ENCODE results near the gene LAMA5.

LAMA5 gene

GRCh38 chr20:62355878-62356588 lies 11.1 kb downstream of the LAMA5 start:
- in situ Hi-C loops (cut with HindIII; ENCODE audit: low pct_unique_long_range_greater_than_20kb, low sequenced_read_pairs): no loop called here
- no peak for TF ChIP-seq JUND (IDR thresholded peaks at IDR 0.05; ENCODE audit: low read depth)
- peak in 1 of 2 experiments; percentile 76 for DNase-seq (ENCODE audit: low read depth in 1 of 2, low spot score in 1 of 2)

GRCh38 chr20:62355516-62355877 lies 11.6 kb downstream of the LAMA5 start:
- in situ Hi-C loops (cut with HindIII; ENCODE audit: low pct_unique_long_range_greater_than_20kb, low sequenced_read_pairs): no loop called here
- no peak for DNase-seq (ENCODE audit: low read depth in 1 of 2, low spot score in 1 of 2)
- no peak for TF ChIP-seq JUND (IDR thresholded peaks at IDR 0.05; ENCODE audit: low read depth)

GRCh38 chr20:62354811-62355341 lies 12.2 kb downstream of the LAMA5 start:
- TF ChIP-seq JUND (IDR thresholded peaks at IDR 0.05; ENCODE audit: low read depth): no peak
- DNase-seq (ENCODE audit: low read depth in 1 of 2, low spot score in 1 of 2): no peak
- in situ Hi-C loops (cut with HindIII; ENCODE audit: low pct_unique_long_range_greater_than_20kb, low sequenced_read_pairs): no loop called here

- in situ Hi-C loops (cut with HindIII; ENCODE audit: low pct_unique_long_range_greater_than_20kb, low sequenced_read_pairs): no loop called here
- no peak for TF ChIP-seq JUND (IDR thresholded peaks at IDR 0.05; ENCODE audit: low read depth)
- no peak for DNase-seq (ENCODE audit: low read depth in 1 of 2, low spot score in 1 of 2)
Measured at GRCh38 chr20:62354031-62354808, 12.9 kb downstream of the LAMA5 start.

- in situ Hi-C loops (cut with HindIII; ENCODE audit: low pct_unique_long_range_greater_than_20kb, low sequenced_read_pairs): no loop called here
- TF ChIP-seq JUND (IDR thresholded peaks at IDR 0.05; ENCODE audit: low read depth): no peak
- no peak for DNase-seq (ENCODE audit: low read depth in 1 of 2, low spot score in 1 of 2)
Measured at GRCh38 chr20:62353289-62354030, 13.7 kb downstream of the LAMA5 start.

GRCh38 chr20:62352402-62353288 lies 14.5 kb downstream of the LAMA5 start:
- in situ Hi-C loops (cut with HindIII; ENCODE audit: low pct_unique_long_range_greater_than_20kb, low sequenced_read_pairs): no loop called here
- DNase-seq (ENCODE audit: low read depth in 1 of 2, low spot score in 1 of 2): peak; percentile 84 to 94
- TF ChIP-seq JUND (IDR thresholded peaks at IDR 0.05; ENCODE audit: low read depth): no peak

GRCh38 chr20:62351469-62352401 lies 15.4 kb downstream of the LAMA5 start:
- no peak for DNase-seq (ENCODE audit: low read depth in 1 of 2, low spot score in 1 of 2)
- no peak for TF ChIP-seq JUND (IDR thresholded peaks at IDR 0.05; ENCODE audit: low read depth)
- in situ Hi-C loops (cut with HindIII; ENCODE audit: low pct_unique_long_range_greater_than_20kb, low sequenced_read_pairs): no loop called here

- in situ Hi-C loops (cut with HindIII; ENCODE audit: low pct_unique_long_range_greater_than_20kb, low sequenced_read_pairs): no loop called here
- TF ChIP-seq JUND (IDR thresholded peaks at IDR 0.05; ENCODE audit: low read depth): no peak
- no peak for DNase-seq (ENCODE audit: low read depth in 1 of 2, low spot score in 1 of 2)
Measured at GRCh38 chr20:62350629-62351422, 16.3 kb downstream of the LAMA5 start.

- in situ Hi-C loops (cut with HindIII; ENCODE audit: low pct_unique_long_range_greater_than_20kb, low sequenced_read_pairs): no loop called here
- TF ChIP-seq JUND (IDR thresholded peaks at IDR 0.05; ENCODE audit: low read depth): no peak; the same call in 1 of the 2 replicates
- DNase-seq (ENCODE audit: low read depth in 1 of 2, low spot score in 1 of 2): peak in 1 of 2 experiments; percentile 77
Measured at GRCh38 chr20:62350098-62350628, 16.9 kb downstream of the LAMA5 start.

- in situ Hi-C loops (cut with HindIII; ENCODE audit: low pct_unique_long_range_greater_than_20kb, low sequenced_read_pairs): no loop called here
- no peak for TF ChIP-seq JUND (IDR thresholded peaks at IDR 0.05; ENCODE audit: low read depth)
- DNase-seq (ENCODE audit: low read depth in 1 of 2, low spot score in 1 of 2): no peak
Measured at GRCh38 chr20:62349556-62350097, 17.5 kb downstream of the LAMA5 start.

Measured in T47D (cell line).